ENCODE results near the gene LRRTM4. TPM values are rescaled to one million over a fixed set of nuclear protein-coding genes. Genes with fewer than 3 reads are reported as not detected.
"Not testable (repeated sequence)": the region's sequence is repeated elsewhere in the genome, so short reads cannot be mapped to it uniquely, and the experiment has no call there.

LRRTM4 gene
- total RNA-seq, 1 donor from 2014 or later = not detected

- intact Hi-C loops (cut with micrococcal nuclease) = no loop called here
These were observed 626.7 kb downstream of the LRRTM4 start for GRCh38 chr2:76895469-76895868.

DNA sequence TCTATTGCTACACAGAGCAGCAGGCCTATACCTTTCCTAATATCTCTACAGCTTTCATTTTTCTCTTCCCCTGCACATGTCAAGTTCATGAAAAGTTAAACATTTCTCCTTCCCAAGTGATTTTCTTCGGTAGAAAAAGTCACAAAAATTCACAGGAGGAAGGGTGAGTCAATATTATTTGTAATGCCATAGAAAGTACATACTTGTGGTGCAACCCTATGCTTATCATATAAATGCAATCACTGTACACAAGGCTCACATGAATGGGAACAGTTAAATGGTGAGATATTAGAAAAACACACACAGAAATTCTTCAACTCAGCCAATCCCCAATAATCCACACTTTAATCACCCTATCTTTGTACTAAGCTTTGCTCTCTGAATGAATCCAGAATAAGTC is 651.6 kb downstream of the LRRTM4 start:
- intact Hi-C loops (cut with micrococcal nuclease) = no loop called here

GRCh38 chr2:76870011-76870410 is 652.2 kb downstream of the LRRTM4 start:
- intact Hi-C loops (cut with micrococcal nuclease) = no loop called here

DNA sequence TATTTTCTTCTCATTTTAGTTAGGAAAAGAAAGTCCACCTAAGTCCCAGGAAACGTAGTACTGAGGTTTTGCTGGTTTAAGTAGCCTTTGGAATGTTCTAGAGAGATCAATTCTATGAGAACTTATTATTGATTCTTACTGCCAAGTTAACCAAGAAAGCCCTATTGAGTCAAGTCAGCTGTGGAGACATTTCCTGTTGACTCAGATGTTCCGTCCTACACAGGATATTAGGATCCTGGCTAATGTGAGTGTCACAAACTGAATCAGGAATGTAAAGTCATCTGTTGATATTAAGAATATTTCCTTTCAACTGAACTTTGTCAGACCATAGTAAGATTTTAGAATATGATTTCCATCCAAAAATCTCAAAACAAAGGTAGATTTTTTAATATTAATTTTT is 654.3 kb downstream of the LRRTM4 start:
- intact Hi-C loops (cut with micrococcal nuclease) = no loop called here

DNA sequence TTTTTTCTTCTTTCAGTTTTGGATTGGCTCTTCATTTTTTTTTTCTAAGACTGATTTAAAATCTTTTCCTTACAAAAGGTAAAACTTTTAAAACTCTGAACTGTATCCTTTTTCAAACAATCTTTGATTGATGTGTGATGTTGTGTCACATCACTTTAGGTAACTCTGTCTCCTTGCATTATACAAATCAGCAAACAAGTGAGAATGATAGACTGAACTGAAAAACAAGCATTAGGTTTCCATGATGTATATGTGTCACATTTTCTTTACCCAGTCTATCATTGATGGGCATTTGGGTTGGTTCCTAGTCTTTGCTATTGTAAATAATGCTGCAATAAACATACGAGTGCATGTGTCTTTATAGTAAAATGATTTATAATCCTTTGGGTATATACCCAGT is 655.7 kb downstream of the LRRTM4 start:
- intact Hi-C loops (cut with micrococcal nuclease) = no loop called here

- intact Hi-C loops (cut with micrococcal nuclease) = no loop called here
These were observed 659.3 kb downstream of the LRRTM4 start for GRCh38 chr2:76862901-76863300.

DNA sequence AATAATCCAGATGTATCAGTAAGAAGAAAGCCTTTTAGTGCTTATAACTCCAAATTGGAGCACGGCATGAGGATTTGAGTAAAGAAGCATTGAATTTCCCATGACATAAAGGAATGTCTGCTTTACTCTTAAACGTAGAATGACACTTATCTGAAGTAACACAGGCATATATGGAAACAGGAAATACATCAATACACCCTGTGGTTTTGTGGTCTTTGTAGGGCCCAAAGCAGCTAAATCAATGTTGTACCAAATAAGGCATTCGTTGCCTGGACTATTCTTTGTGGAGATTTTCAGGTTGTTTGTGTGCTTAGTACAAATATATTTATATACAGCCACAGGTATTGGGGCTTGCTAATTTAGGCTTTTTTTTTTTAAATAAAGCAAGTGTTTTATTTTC is 660.5 kb downstream of the LRRTM4 start:
- intact Hi-C loops (cut with micrococcal nuclease) = no loop called here

DNA sequence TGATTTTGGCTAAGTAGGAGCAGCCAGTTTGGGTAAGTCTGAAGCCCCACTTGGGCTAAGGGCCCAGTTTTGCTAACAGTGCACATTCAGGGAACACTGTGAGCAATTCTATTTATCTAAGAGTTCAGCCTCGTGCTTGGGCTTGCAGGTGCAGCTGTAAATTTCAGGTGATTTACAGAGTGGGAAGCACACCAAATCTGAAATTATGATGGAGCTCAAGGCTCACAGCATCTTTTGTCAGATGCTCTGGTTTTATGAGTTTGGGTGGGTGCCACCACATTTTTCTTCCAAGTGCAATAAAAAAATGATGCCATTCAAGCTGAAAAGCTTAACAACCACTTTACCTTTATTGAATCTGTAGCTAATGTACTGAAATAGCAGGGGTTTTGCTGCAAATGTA is 671.2 kb downstream of the LRRTM4 start:
- intact Hi-C loops (cut with micrococcal nuclease) = no loop called here

DNA sequence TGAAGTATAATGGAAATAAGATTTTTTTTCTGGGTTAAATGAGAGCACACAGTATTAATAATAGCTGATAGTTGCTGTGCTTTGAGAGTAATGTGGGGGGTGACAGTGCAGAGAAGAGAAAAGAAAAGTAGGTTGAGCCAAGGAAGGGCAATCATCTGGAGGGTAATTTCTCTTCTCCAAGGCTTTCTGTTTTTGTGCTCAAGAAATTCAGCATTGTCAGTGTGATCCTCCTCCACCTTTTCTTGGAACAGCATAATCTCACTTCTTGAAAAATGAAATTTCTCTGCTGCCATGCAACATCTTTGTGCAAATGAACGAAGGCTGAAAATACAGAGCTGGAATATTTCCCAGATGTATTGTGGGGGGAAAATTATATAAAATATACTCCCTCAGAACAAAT is 673.1 kb downstream of the LRRTM4 start:
- intact Hi-C loops (cut with micrococcal nuclease) = no loop called here

GRCh38 chr2:76839826-76840225 is 682.4 kb downstream of the LRRTM4 start:
- intact Hi-C loops (cut with micrococcal nuclease) = no loop called here

DNA sequence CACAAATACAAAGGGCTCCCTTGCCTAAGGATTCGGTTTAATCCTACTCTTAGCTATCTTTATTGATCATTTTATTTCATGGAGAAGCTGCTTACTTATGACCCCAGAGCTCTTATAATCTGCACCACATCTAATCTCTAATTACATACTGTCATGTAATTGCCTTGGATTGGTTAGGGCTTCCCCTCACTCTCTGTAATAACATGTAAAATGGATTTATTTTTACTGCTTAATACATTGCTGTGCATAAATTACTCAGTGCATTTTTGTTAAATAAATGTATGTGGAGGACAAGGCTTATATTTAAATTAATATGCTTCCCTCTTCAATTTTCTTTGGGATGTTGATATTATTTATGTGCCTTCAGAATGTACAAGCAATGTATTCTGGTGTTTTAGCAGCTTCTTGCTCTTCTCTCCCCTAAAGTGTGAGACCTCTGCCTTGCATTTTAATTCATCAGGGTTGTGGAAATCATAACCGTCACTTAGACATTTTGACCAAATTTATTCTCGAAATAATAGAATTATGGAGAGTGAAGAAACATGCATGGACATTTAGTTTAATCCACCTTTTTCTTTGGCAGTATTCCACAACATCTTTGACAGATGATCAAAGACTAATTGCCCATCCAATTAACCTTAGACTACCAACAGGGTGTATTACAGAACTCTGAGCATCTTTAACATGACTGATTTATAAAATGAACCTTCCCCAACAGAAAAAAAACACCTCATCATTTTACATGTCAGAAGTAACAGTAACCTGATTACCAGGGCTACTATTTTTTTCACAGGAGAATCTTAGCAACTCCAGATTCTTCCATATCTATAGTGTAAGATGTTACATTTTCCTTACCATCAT is 692.6 kb downstream of the LRRTM4 start:
- intact Hi-C loops (cut with micrococcal nuclease) = no loop called here

- intact Hi-C loops (cut with micrococcal nuclease) = no loop called here
These were observed 695.5 kb downstream of the LRRTM4 start for GRCh38 chr2:76826691-76827090.

DNA sequence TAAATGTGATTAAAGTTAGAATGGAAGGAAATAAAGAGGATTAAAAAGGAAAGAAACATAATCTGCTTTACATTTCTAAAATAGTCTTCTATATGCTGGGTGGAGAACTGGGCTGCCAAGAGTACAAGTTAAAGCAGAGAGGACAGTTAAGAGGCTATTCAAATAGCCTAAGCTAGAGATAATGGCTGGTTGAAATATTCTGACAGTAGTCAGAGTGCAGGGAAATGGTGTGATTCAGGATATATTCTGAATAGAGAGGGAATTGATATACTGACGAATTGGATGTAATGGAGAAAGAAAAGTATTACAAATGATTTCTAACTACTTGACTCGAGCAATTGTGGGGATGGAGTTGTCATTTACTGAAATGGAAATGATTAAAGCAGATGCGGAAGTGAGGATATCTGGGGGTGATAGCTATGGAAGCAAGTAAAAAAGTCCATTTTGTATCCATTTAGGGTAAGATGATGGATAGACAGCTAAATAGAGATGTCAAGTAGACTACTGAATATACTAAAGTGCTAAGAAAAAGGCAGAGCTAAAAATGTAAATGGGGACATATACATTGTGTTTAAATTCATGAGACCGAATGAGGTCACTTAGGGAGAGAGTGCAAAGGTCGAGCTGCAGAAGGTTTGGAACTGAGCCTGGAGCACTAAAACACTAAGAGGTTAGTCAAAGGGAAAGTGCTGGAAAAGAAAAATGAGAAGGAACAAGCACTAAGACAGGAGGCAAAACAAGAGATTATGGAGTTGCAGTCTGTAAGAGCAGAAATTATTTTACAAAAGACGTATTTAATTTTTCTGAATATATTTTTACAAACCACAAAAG is 696.8 kb downstream of the LRRTM4 start:
- intact Hi-C loops (cut with micrococcal nuclease) = no loop called here

DNA sequence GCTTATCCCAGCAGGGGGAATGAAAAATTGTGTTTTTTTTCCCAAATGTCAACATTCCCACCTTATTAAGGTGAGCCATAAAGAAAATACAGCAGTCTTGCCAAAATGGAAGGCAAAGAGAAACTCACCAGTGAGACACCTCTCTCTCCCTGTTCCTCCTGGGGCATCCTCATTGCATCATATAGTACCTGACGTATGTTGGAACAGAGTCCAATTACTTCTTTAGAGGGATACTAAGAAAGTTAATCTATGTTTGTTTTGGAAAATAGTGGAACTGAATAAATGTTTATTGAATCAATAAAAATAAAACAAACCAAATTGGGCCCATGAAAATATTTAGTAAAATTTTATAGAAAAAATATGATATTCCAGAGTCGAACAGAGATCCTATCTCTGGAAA is 700.4 kb downstream of the LRRTM4 start:
- intact Hi-C loops (cut with micrococcal nuclease) = no loop called here

DNA sequence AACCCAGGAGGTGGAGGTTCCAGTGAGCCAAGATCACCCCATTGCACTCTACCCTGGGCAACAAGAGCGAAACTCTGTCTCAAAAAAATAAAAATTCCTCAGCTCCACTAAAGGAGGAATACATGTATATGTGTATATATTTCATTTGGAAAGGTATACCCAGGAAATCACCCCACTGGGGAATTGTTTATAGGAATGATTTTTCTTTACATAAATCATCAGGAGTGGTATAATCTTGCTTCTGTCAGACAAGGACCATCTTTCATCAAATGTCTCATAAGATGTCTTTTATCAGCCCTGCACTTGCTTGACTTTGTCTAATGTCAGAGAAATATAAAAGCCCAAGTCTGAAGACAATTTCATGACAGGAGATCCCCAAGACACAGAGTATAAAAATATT is 709.1 kb downstream of the LRRTM4 start:
- intact Hi-C loops (cut with micrococcal nuclease) = no loop called here

- intact Hi-C loops (cut with micrococcal nuclease) = no loop called here
These were observed 710.0 kb downstream of the LRRTM4 start for GRCh38 chr2:76812156-76812555.

DNA sequence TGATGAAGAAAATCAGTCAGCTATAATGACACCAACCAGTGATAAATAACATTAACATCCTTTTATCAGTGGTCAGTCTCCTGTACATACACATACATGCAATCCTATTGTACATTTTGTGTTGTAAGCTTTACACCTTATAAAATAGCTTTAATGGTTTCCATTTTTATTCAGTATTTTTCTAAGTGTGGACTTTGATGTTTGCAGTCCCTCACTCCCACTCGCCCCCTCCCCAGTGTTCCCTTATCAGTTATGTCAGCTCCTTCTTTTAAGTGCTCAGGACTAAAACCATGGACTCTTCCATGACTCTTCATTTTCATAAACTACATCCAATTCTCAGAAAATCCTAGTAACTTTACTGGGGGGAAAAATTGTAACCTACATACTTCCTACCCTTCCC is 713.0 kb downstream of the LRRTM4 start:
- intact Hi-C loops (cut with micrococcal nuclease) = no loop called here

GRCh38 chr2:76808732-76809131 is 713.4 kb downstream of the LRRTM4 start:
- intact Hi-C loops (cut with micrococcal nuclease) = no loop called here

DNA sequence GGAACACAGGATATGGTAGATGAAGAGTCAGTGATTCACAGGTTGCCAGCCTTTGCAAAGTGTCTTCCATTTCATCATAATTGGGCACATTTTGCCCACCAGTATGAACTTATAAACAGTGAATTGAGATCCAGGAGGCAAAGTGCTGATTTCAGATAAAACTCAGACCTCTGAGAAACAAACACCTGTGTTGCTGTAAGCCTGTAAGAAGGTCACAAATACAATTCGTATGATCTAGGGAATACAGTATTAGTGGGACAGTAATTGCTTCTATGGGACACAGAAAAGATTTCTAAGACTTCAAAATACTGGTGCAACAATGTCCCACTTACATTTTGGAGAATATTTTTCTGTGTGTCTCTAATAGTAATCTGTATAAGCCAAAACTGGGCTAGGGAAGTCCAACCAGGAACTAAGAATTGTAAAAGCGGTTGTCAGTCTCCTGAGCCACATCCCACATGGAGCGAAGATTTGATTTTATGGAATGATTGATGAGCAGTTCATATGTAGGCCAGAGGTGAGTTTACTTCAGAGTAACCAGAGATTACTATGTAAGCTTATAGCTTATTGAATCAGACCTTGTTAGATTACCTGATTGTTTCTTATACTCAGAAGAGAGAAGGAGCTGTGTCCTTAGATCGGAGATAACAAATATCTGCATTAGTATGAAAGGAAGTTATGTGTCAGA is 728.4 kb downstream of the LRRTM4 start:
- intact Hi-C loops (cut with micrococcal nuclease) = no loop called here

- intact Hi-C loops (cut with micrococcal nuclease) = not testable (repeated sequence)
These were observed 740.9 kb downstream of the LRRTM4 start for GRCh38 chr2:76781313-76781712.

DNA sequence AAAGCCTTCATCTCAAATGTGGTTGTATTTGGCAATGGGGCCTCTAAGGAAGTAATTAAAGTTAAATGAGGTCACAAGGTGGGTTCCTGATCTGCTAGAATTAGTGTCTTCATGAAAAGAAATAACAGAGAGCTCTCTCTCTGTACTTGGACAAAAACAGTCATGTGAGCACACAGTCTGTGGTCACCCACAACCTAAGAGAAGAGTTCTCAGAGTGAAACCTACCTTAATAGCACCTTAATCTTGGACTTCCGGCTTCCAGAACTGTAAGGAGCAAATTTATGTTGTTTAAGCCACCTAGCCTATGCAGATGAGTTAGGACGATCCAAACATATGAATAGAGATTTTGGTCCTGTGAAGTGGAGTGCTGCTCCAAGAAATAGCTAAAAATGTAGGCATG is 758.9 kb downstream of the LRRTM4 start:
- intact Hi-C loops (cut with micrococcal nuclease) = no loop called here

DNA sequence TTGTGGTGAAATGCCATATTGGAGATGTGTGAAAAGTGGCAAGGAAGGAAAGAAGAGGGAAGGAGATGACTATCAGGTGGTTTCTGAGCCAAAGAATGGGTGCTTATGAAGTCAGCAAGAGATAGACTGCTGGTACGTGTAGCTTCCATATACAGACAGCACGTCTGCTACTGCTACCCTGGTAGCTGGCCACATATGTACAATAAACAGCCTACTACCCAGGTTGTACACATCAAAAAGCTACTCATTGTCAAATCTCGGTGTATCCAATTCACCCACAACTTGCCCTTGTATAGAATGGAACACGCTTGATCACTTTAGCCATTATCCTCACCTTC is 761.8 kb downstream of the LRRTM4 start:
- intact Hi-C loops (cut with micrococcal nuclease) = no loop called here

Measured in T-helper 2 cell treated with Interferon-gamma antibody and Interleukin-4, amounts not matched to agents 100 ng/mL and 5 ng/mL, for 36 hours (primary cell).